Keratinocyte (primary cell): ENCODE measurements around the gene ABHD16A. TPM values are rescaled to one million over a fixed set of nuclear protein-coding genes. Genes with fewer than 3 reads are reported as not detected.

ENCODE experiments used
- DNase-seq: peaks from one replicate; pipeline ENCODE4 v3.0.0-alpha.2; 2011; ENCODE audit warnings: low read depth, missing footprints, low spot score
- FAIRE-seq: peaks from 2 replicates; lab custom pipeline; 2011; peaks lifted over from hg19 to GRCh38; lab: Jason Lieb, UNC
- H2AFZ ChIP-seq: 2 replicates; pipeline ENCODE4 v1.6.0; 2012; ENCODE audit warnings: low read length, control low read depth, inconsistent platforms; ENCODE audit not compliant: control insufficient read depth
- H3K27ac ChIP-seq: 2 replicates; pipeline ENCODE4 v1.5.1; 2011; ENCODE audit warnings: low read length; ENCODE audit not compliant: control insufficient read depth, insufficient read depth
- H3K27me3 ChIP-seq: 3 replicates; pipeline ENCODE4 v1.6.0; 2011; ENCODE audit warnings: low read length; ENCODE audit not compliant: control insufficient read depth, insufficient read depth; ENCODE audit errors: extremely low read depth
- H3K36me3 ChIP-seq, 2 experiments: 2 replicates in 1 of 2; 3 replicates in 1 of 2; pipeline ENCODE4 v1.5.1; 2011; ENCODE audit warnings: low read length in 2 of 2, mild to moderate bottlenecking in 1 of 2; ENCODE audit not compliant: control insufficient read depth in 2 of 2, insufficient read depth in 2 of 2; ENCODE audit errors: extremely low read depth in 1 of 2
- H3K4me1 ChIP-seq: 3 replicates; pipeline ENCODE4 v1.5.1; 2011; ENCODE audit warnings: low read length; ENCODE audit not compliant: control insufficient read depth, insufficient read depth; ENCODE audit errors: extremely low read depth
- H3K4me2 ChIP-seq: 3 replicates; pipeline ENCODE4 v1.6.0; 2011; ENCODE audit warnings: low read depth, low read length; ENCODE audit not compliant: control insufficient read depth, insufficient read depth; ENCODE audit errors: extremely low read depth
- H3K4me3 ChIP-seq, 3 experiments: fragments of 200-600 bp in 1 of 3; sonication (generic) in 1 of 3; 2 replicates in 2 of 3; 3 replicates in 1 of 3; pipeline ENCODE4 v1.5.1; 2011 to 2016; ENCODE audit warnings: low read length in 3 of 3, mild to moderate bottlenecking in 3 of 3, control low read depth in 2 of 3, inconsistent platforms in 1 of 3, low read depth in 1 of 3, mixed read lengths in 1 of 3, mixed run types in 1 of 3, moderate library complexity in 1 of 3; ENCODE audit not compliant: control insufficient read depth in 2 of 3, insufficient read depth in 2 of 3; ENCODE audit errors: extremely low read depth in 1 of 3
- H3K79me2 ChIP-seq: 2 replicates; pipeline ENCODE4 v1.6.0; 2012; ENCODE audit warnings: low read length; ENCODE audit not compliant: control insufficient read depth, insufficient read depth
- H3K9ac ChIP-seq: 3 replicates; pipeline ENCODE4 v1.6.0; 2011; ENCODE audit warnings: low read length; ENCODE audit not compliant: control insufficient read depth, insufficient read depth; ENCODE audit errors: extremely low read depth
- H3K9me1 ChIP-seq: 3 replicates; pipeline ENCODE4 v1.6.0; 2011; ENCODE audit warnings: low read length; ENCODE audit not compliant: control insufficient read depth, insufficient read depth; ENCODE audit errors: extremely low read depth
- H3K9me3 ChIP-seq: 2 replicates; pipeline ENCODE4 v1.5.1; 2012; ENCODE audit warnings: low read depth, low read length; ENCODE audit not compliant: control insufficient read depth
- H4K20me1 ChIP-seq: 3 replicates; pipeline ENCODE4 v1.6.0; 2011; ENCODE audit warnings: low read length; ENCODE audit not compliant: control insufficient read depth, insufficient read depth; ENCODE audit errors: extremely low read depth
- CTCF ChIP-seq, 3 experiments: IDR thresholded peaks in 1 of 3; conservative IDR thresholded peaks in 1 of 3; optimal IDR thresholded peaks in 1 of 3; 2 replicates in 2 of 3; 3 replicates in 1 of 3; pipeline versions ENCODE3 to v1.5.1; 2011; ENCODE audit warnings: low read length in 3 of 3, mild to moderate bottlenecking in 3 of 3, moderate library complexity in 2 of 3, control low read depth in 1 of 3, inconsistent platforms in 1 of 3; ENCODE audit not compliant: insufficient read depth in 2 of 3; ENCODE audit errors: extremely low read depth in 1 of 3
- EZH2 ChIP-seq: IDR thresholded peaks from one replicate; pipeline ENCODE4 v1.6.1; 2012; ENCODE audit warnings: inconsistent platforms, mild to moderate bottlenecking, low read length, moderate library complexity
- dilution Hi-C: fragments of 300-500 bp; cut with MboI; formaldehyde crosslinking; loops from one replicate; pipeline ENCODE4 v1.7.0; 2020; ENCODE audit warnings: low sequenced_read_pairs; ENCODE audit not compliant: extremely low pct_ligation_motif_present
- polyA plus RNA-seq, 5 experiments: library from polyadenylated mRNA; depleted of rRNA in 3 of 5; stranded (reverse) in 3 of 5; stranded (forward) in 1 of 5; unstranded in 1 of 5; fragments of >200 nt; gene quantifications; 1 replicate in 1 of 5; 2 replicates in 3 of 5; 3 replicates in 1 of 5; pipeline versions ENCODE4 v1.2.1 to v1.2.3, GENCODE V29; 2011 to 2012; ENCODE audit warnings: missing spikeins in 2 of 5, low read depth in 1 of 5, low replicate concordance in 1 of 5

The ABHD16A gene
- polyA plus RNA-seq, 1 donor (not counting 4 experiments of a cell fraction or from before 2014, with no cell fraction given), result 21.8 TPM

DNA sequence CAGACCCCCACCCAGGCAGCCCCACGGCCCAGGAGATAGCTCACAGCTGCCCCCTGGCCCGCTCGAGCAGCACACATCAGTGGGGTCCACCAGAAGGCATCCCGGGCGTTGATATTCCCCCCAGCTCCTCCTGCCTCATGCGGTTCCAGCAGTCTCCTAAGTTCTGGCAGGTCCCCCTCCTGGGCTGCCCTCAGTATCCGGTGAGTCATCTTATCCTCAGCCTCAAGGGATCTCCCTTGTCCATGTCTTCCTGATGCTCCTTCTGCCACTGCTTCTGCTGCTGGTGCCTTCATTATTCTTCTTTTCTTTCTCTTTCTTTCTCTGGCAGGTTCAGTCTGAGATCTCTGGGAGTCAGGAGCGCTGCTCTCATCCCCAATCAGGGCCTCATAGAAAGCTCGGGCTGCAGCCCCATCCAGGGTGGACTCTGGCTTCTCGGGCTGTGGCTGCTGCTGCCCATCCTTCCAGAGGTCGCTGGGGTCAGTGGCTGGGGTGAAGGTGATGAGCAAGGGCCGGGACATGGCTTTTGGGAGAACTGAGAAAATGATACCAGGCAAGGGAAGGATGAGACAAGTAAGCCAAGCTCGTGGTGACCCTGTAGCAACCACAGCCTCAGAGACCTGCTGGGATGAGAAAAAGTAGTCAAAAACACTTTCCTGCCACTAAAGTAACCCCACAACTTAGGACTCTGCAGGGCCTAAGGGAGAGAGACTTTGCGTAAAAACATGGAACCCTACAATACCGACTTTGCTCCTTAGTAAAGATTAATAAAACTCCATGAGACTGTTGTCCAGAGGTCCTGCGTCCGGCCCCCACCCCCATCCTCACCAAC is 38.9 kb downstream of the ABHD16A start:
- dilution Hi-C loops, result no loop called here
- Histone ChIP-seq H3K27ac (peak overlapping the region; percentile 96), H3K9ac (peak overlapping the region; percentile 94), H3K9me1 (no peaks in the 10 kb centered on the region), H3K4me3 (peak overlapping the region; percentile 93 to 95 (median 94)), H3K9me3 (no peaks in the 10 kb centered on the region), H3K36me3 (peaks cover 15 to 26% of the 10 kb centered on the region in 2 experiments), H3K27me3 (no peaks in the 10 kb centered on the region), H3K4me2 (peak overlapping the region; percentile 71), H4K20me1 (no peaks in the 10 kb centered on the region), H2AFZ (peak overlapping the region; percentile 67), H3K79me2 (peaks cover 43% of the 10 kb centered on the region), H3K4me1 (peaks cover 37% of the 10 kb centered on the region)
- FAIRE-seq (no peak), DNase-seq (no peak)
- TF ChIP-seq EZH2, result no peak
- TF ChIP-seq CTCF (optimal IDR thresholded peaks at IDR 0.05 in 1 of 3, IDR thresholded peaks at IDR 0.05 in 1 of 3, conservative IDR thresholded peaks at IDR 0.05 in 1 of 3; ENCODE audit: extremely low read depth in 1 of 3, insufficient read depth in 2 of 3, low read length in 3 of 3), result no peak

DNA sequence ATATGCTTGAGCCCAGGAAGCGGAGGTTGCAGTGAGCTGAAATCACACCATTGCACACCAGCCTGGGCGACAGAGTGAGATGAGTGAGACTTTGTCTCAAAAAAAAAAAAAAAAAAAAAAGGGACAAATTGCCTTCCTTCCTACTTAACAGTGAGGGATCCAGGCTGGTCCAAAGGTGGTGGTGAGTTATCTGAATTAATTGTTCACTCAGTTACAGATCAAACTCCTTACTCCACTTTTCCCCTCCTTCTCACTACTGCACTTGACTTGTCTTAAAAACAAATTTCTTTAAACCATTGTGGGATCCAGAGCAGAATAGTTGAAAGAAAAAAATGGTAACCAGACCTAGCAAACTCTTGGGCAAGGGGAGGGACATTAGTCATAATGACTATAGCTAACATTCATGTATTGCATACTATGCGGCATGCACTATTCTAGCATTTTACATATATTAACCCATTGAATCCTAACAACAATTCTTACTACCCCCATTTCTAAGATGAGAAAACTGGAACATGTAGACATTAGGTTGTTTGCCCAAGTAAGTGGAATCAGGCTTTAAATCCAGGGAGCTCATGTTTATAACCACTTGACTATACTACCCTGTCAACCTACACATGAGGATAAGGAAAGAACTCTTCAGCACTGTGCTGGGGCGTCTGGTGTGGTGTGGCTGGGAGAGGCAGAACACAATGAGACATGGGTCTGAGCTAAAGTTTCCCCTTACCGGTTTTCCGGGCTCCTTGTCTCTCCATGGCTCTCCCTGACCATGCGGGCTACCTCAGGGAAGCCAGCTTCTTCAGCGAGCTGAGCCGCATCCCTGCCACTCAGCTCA is 39.8 kb downstream of the ABHD16A start:
- H3K27me3 ChIP-seq, result no peaks in the 10 kb centered on the region
- H3K79me2 ChIP-seq, result peaks cover 45% of the 10 kb centered on the region
- no peak for FAIRE-seq
- no peaks in the 10 kb centered on the region for H4K20me1 ChIP-seq
- H3K9me3 ChIP-seq, result no peaks in the 10 kb centered on the region
- no peak for DNase-seq
- H3K9ac ChIP-seq, result peak overlapping the region; percentile 94
- H3K4me3 ChIP-seq, result peak overlapping the region; percentile 93 to 95 (median 94)
- peak overlapping the region; percentile 71 for H3K4me2 ChIP-seq
- no peak overlapping the region for H2AFZ ChIP-seq
- H3K27ac ChIP-seq, result peak overlapping the region; percentile 96
- TF ChIP-seq EZH2 (no peak), CTCF (optimal IDR thresholded peaks at IDR 0.05 in 1 of 3, IDR thresholded peaks at IDR 0.05 in 1 of 3, conservative IDR thresholded peaks at IDR 0.05 in 1 of 3; ENCODE audit: extremely low read depth in 1 of 3, insufficient read depth in 2 of 3, low read length in 3 of 3) (no peak)
- dilution Hi-C loops, result no loop called here
- peaks cover 45% of the 10 kb centered on the region for H3K4me1 ChIP-seq
- peaks cover 10 to 18% of the 10 kb centered on the region in 2 experiments for H3K36me3 ChIP-seq
- H3K9me1 ChIP-seq, result no peaks in the 10 kb centered on the region
